OCI-LY1 (cell line): ENCODE data around the gene PTPRE.

Experiments used
- CTCF ChIP-seq: fragments of 200-600 bp; sonication (generic), shearing (Covaris generic); IDR thresholded peaks from 2 replicates; pipeline ENCODE4 v1.5.1; 2017; ENCODE audit warnings: mild to moderate bottlenecking, antibody characterized with exemption, low read length, moderate library complexity, mixed read lengths
- EZH2 ChIP-seq: fragments of 200-600 bp; sonication (generic), shearing (Covaris generic); IDR thresholded peaks from 2 replicates; pipeline ENCODE4 v1.8.0; 2017; ENCODE audit warnings: borderline replicate concordance, mixed run types, mild to moderate bottlenecking, antibody characterized with exemption, low read length, moderate library complexity, mixed read lengths

- TF ChIP-seq CTCF (no peak), EZH2 (no peak)
Observed at GRCh38 chr10:127904311-127905000, 2.4 kb upstream of the PTPRE start.
